HFF-Myc (cell line): ENCODE measurements around the gene PAFAH1B1.

ENCODE experiments used
- DNase-seq: peaks from one replicate; pipeline ENCODE4 v3.0.0-alpha.2; 2011; ENCODE audit warnings: low read depth; ENCODE audit errors: extremely low read depth
- H3K4me3 ChIP-seq: replicated peaks from 2 replicates; pipeline ENCODE4 v1.5.1; 2011; ENCODE audit warnings: low read depth, mild to moderate bottlenecking, control low read depth, low read length
- CTCF ChIP-seq: IDR thresholded peaks from 2 replicates; pipeline ENCODE4 v1.5.1; 2012; ENCODE audit warnings: mild to moderate bottlenecking, low read depth, low read length, control low read depth; ENCODE audit errors: missing control alignments

The PAFAH1B1 gene

GRCh38 chr17:2723997-2724783, 130.7 kb downstream of the PAFAH1B1 start:
- TF ChIP-seq CTCF = no peak
- no peak overlapping the region for H3K4me3 ChIP-seq
- no peak for DNase-seq

- no peak overlapping the region for H3K4me3 ChIP-seq
- no peak for DNase-seq
- no peak for TF ChIP-seq CTCF
These were observed 131.3 kb downstream of the PAFAH1B1 start for GRCh38 chr17:2724784-2725164.

- H3K4me3 ChIP-seq = no peak overlapping the region
- DNase-seq = no peak
- TF ChIP-seq CTCF = no peak
These were observed 137.4 kb downstream of the PAFAH1B1 start for GRCh38 chr17:2730764-2731353.

GRCh38 chr17:2731807-2732206, 138.4 kb downstream of the PAFAH1B1 start:
- H3K4me3 ChIP-seq = no peak overlapping the region
- TF ChIP-seq CTCF = no peak
- no peak for DNase-seq

GRCh38 chr17:2734939-2735338, 141.5 kb downstream of the PAFAH1B1 start:
- no peak for TF ChIP-seq CTCF
- no peak overlapping the region for H3K4me3 ChIP-seq
- DNase-seq = no peak
